Tibial artery (tissue), 4 donors: ENCODE data around the gene DRD2.

Experiments used
- DNase-seq, 2 donors: peaks; one replicate each; pipeline ENCODE4 v3.0.0-alpha.2; 2019
- H3K27ac ChIP-seq, 2 donors: fragments of 200-600 bp; sonication (generic) in 1 of 2; 1 replicate in 1 of 2; 2 replicates in 1 of 2; pipeline ENCODE4 v1.5.1; 2018 to 2019; ENCODE audit warnings: mild to moderate bottlenecking in 1 of 2
- H3K27me3 ChIP-seq, 2 donors: fragments of 200-600 bp; sonication (generic) in 1 of 2; one replicate each; pipeline versions ENCODE4 v1.5.1 to v1.6.0; 2016 to 2019
- H3K36me3 ChIP-seq, 3 donors: fragments of 200-600 bp; sonication (generic) in 2 of 3; one replicate each; pipeline ENCODE4 v1.5.1; 2016 to 2019; ENCODE audit warnings: mild to moderate bottlenecking in 2 of 3
- H3K4me1 ChIP-seq, 4 donors: fragments of 200-600 bp; sonication (generic) in 2 of 4; 1 replicate in 3 of 4; 2 replicates in 1 of 4; pipeline ENCODE4 v1.5.1; 2016 to 2019
- H3K4me3 ChIP-seq, 2 donors: fragments of 200-600 bp; sonication (generic) in 1 of 2; 1 replicate in 1 of 2; 2 replicates in 1 of 2; pipeline ENCODE4 v1.5.1; 2018 to 2019; ENCODE audit warnings: mild to moderate bottlenecking in 2 of 2
- H3K9me3 ChIP-seq, 3 donors: fragments of 200-600 bp; sonication (generic) in 1 of 3; one replicate each; pipeline ENCODE4 v1.5.1; 2016 to 2019
- CTCF ChIP-seq, 2 experiments: fragments of 200-600 bp in 1 of 2; fragments of 450-650 bp in 1 of 2; IDR thresholded peaks; one replicate each; pipeline ENCODE4 v1.5.1; 2017 to 2019; ENCODE audit warnings: antibody characterized with exemption in 2 of 2, mild to moderate bottlenecking in 1 of 2, moderate library complexity in 1 of 2
- intact Hi-C: fragments of 100-400 bp; cut with DNase I; formaldehyde crosslinking; loops from one replicate; pipeline ENCODE4 v1.15.0; 2023; ENCODE audit warnings: low total_unique reads

Gene DRD2

GRCh38 chr11:113458189-113458588 is 17.0 kb downstream of the DRD2 start:
- Histone ChIP-seq H3K27me3 (peaks cover 0 to 29% of the 10 kb centered on the region in 2 donors), H3K36me3 (no peaks in the 10 kb centered on the region), H3K9me3 (no peaks in the 10 kb centered on the region), H3K4me1 (no peaks in the 10 kb centered on the region), H3K27ac (no peak overlapping the region), H3K4me3 (no peak overlapping the region)
- intact Hi-C loops, result no loop called here
- no peak for TF ChIP-seq CTCF (IDR thresholded peaks at IDR 0.05)
- DNase-seq, result no peak

GRCh38 chr11:113457784-113458183 is 17.4 kb downstream of the DRD2 start:
- peaks cover 0 to 26% of the 10 kb centered on the region in 2 donors for H3K27me3 ChIP-seq
- no peak for DNase-seq
- no peak for TF ChIP-seq CTCF (IDR thresholded peaks at IDR 0.05)
- intact Hi-C loops, result no loop called here
- no peak overlapping the region for H3K27ac ChIP-seq
- no peaks in the 10 kb centered on the region for H3K4me1 ChIP-seq
- no peak overlapping the region for H3K4me3 ChIP-seq
- H3K36me3 ChIP-seq, result no peaks in the 10 kb centered on the region
- no peaks in the 10 kb centered on the region for H3K9me3 ChIP-seq

- intact Hi-C loops, result no loop called here
- DNase-seq, result no peak
These were observed 20.7 kb downstream of the DRD2 start for GRCh38 chr11:113454455-113454854.

GRCh38 chr11:113449743-113450142 is 25.5 kb downstream of the DRD2 start:
- Histone ChIP-seq H3K27ac (no peak overlapping the region), H3K4me1 (no peaks in the 10 kb centered on the region), H3K36me3 (no peaks in the 10 kb centered on the region), H3K4me3 (no peak overlapping the region), H3K9me3 (no peaks in the 10 kb centered on the region), H3K27me3 (peaks cover 0 to 24% of the 10 kb centered on the region in 2 donors)
- no peak for DNase-seq
- TF ChIP-seq CTCF (IDR thresholded peaks at IDR 0.05), result no peak
- intact Hi-C loops, result no loop called here

More at GRCh38 chr11:113454455-113454854, 20.7 kb downstream of the DRD2 start:
- no peak for TF ChIP-seq CTCF (IDR thresholded peaks at IDR 0.05)
- H3K36me3 ChIP-seq, result no peaks in the 10 kb centered on the region
- H3K27ac ChIP-seq, result no peak overlapping the region
- H3K4me1 ChIP-seq, result no peaks in the 10 kb centered on the region
- H3K27me3 ChIP-seq, result peaks cover 0 to 10% of the 10 kb centered on the region in 2 donors
- no peaks in the 10 kb centered on the region for H3K9me3 ChIP-seq
- no peak overlapping the region for H3K4me3 ChIP-seq

GRCh38 chr11:113448316-113448677 is 26.9 kb downstream of the DRD2 start:
- no peak for TF ChIP-seq CTCF (IDR thresholded peaks at IDR 0.05)
- H3K4me3 ChIP-seq, result no peak overlapping the region
- intact Hi-C loops, result no loop called here
- H3K27ac ChIP-seq, result no peak overlapping the region
- DNase-seq, result no peak
- peaks cover 0 to 19% of the 10 kb centered on the region in 2 donors for H3K27me3 ChIP-seq
- H3K36me3 ChIP-seq, result no peaks in the 10 kb centered on the region
- H3K4me1 ChIP-seq, result no peaks in the 10 kb centered on the region
- H3K9me3 ChIP-seq, result no peaks in the 10 kb centered on the region
